Measurements from ENCODE around the gene EID2.

EID2 gene

DNA sequence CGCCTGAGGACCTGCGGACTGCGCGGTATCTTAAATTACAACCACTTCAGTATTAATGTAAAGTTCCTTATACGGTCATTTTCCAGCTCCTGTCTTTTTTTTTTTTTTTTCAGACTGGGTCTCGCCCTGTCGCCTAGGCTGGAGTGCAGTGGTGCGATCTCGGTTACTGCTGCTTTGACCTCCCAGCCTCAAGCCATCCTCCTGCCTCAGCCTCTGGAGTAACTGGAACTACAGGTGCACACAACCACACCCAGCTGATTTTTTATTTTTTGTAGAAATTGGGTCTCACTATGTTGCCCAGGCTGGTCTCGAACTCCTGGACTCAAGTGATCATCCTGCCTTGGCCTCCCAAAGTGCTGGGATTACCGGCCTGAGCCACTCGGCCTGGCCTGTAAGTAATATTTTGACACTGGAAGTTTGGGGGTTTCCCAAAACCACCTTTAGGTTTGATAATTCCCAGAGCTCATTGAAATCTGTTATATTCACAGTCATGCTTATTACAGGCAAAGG is 6.9 kb downstream of the EID2 start:
- DNase-seq, result no peak

GRCh38 chr19:39532233-39533002 is 7.5 kb downstream of the EID2 start, which contains the start of gene EID2B:
Gene EID2B (minus strand): TSS chr19:39532852. CDS start chr19:39532802, 50 bp downstream.
- peak; percentile 31 for DNase-seq

DNA sequence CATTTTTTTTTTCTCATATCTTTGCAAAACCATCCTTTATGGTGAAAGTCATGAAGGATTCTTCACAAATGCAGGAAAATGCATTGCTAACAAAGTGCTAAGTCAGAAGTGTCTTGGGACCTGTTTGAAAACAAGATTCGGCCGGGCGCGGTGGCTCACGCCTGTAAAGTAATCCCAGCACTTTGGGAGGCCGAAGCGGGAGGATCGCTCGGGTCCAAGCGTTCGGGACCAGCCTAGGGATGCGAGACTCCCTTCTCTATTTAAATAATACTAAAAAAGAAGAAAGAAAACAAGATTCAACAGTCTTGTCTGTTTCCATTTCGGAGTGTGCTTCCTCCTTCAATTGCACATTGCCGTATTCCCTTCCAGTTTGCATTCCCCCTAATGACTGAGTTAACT is 8.1 kb downstream of the EID2 start:
- no peak for DNase-seq

- no peak for DNase-seq
Observed at GRCh38 chr19:39525205-39525604, 14.8 kb downstream of the EID2 start.

- no peak for DNase-seq
Observed at GRCh38 chr19:39524495-39524894, 15.5 kb downstream of the EID2 start.

DNA sequence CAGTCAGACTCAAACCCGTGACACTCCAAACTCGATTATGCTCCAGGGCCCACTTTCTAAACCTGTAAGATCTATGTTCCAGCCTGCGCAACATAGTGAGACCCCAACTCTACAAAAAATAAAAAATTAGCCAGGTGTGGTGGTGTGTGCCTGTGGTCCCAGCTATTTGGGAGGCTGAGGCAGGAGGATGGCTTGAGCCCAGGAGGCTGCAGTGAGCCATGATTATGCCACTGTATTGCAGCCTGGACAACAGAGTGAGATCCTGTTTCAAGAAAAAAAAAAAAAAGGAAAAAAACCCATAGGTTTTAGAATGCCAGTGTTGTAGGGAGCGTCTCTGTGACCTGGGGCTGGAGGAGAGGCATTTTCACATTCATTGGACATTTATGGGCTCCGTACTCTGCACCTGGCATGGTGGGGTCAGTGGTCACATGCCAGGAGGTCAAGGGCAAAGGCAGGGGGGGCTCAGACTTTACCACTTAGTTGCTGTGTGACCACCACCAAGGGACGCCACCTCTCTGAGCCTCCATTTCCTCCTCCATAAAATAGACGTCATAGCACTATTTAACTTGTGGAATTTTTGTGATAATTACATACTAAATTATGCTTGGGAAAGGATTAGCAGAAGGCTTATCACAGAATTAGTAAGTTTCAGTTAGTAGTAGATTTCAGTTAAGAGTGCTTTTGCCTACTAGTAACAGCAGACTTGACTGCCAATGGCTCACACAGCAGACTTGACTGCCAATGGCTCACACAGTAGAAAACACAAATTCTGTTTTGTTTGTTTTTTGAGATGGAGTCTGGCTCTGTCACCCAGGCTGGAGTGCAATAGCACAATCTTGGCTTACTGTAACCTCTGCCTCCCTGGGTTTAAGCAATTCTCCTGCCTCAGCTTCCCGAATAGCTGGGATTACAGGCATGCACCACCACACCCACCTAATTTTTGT is 19.1 kb downstream of the EID2 start:
- DNase-seq, result no peak

DNA sequence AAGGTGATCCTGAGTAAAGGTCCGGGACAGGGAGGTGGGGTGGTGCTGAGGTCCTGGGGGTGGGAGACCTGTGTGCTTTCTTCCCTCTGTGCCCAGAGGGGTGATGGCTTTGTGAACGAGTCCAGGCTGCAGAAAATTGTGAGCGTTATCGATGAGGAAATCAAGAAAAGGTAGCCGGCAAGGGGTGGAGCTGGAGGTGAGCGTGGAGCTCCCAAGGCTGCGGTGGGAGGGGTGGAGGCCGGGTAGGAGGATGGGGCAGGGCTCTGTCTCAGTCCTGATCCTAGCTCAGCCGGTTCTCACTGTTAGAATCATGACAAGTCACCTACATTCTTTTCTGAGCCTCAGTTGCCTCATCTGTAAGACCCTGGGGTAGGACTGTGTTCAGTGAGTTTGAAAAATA is 21.0 kb downstream of the EID2 start:
- DNase-seq, result no peak

DNA sequence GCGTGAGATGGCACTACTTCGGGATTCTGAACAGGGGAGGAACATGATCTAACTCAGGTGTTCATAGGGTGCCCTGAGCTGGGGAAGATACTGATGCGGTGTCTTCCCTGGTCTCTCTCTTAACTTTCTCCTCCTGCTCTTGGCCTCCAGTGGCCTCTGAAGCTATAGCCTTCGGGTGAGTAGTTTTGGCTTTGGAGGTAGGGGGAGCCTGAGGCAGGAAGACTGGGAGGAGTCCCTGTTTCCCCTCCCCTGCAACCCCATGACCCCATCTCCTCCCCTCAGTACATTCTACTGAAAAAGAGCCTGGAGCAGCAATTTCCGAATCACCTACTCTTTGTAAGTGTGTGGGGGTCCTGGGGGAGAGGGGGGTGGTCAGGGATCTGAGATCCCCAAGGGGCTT is 21.5 kb downstream of the EID2 start:
- DNase-seq, result no peak

- no peak for DNase-seq
Observed at GRCh38 chr19:39517432-39517831, 22.5 kb downstream of the EID2 start.

DNA sequence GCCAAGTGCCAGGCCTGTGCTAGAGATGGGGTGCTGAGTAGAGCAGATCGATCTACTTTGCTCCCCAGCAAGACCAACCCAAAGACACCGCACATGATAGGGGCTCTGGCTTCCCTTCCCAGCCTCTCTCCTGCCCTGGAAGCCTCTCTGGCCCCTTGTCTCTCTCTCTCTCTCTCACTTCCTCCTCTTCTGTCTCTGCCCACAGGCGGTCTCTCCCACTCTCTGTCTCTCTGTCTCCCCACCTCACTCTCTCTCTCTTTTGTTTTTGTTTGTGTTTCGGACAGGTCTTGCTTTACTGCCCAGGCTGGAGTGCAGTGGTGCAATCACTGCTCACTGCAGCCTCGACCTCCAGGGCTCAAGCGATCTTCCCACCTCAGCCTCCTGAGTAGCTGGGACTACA is 23.7 kb downstream of the EID2 start:
- DNase-seq, result no peak

GRCh38 chr19:39515551-39516191 is 24.3 kb downstream of the EID2 start:
- DNase-seq, result no peak

- no peak for DNase-seq
Observed at GRCh38 chr19:39514840-39515550, 25.0 kb downstream of the EID2 start, which contains the start of gene SELENOV. Gene SELENOV (plus strand): TSS chr19:39515139. CDS start chr19:39515213, 74 bp downstream.

DNA sequence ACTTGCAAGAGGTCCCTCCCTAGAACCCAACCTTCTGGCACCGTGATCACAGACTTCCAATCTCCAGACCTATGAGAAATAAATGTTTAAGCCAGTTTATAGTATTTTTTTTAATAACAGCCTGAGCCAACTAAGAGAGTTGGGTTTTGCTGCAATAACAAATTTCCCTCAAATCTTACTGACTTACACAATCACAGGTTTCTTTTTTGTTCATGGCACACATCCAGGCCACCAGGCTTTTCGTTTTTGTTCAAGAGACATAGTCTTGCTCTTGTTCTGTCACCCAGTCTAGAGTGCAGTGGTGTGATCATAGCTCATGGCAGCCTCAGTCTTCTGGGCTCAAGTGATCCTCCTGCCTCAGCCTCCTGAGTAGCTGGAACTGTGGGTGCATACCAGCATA is 27.0 kb downstream of the EID2 start:
- no peak for DNase-seq

DNA sequence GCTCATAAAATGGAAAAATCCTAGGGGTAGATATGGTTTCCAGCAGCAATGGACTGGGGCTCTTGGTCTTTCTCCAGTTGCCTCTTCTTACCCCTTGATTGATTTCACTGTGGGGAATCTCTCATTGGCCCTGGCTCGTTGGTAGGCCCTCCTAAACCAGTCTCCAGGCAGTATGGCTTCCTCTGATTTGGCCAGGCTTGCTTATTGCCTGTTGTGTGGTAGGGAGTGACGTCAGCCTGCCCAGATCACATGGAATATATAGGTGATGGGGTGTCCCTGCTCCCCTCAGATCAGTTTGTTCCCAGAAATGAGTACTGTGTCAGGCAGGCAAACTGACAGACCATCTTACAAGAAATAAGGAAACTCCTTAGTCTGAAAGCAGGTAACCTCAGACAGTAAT is 30.7 kb downstream of the EID2 start:
- DNase-seq, result no peak

GRCh38 chr19:39508629-39509028 is 31.3 kb downstream of the EID2 start:
- DNase-seq, result no peak

- DNase-seq, result no peak
Observed at GRCh38 chr19:39507715-39508364, 32.1 kb downstream of the EID2 start.

GRCh38 chr19:39506944-39507714 is 32.8 kb downstream of the EID2 start:
- DNase-seq, result no peak

DNA sequence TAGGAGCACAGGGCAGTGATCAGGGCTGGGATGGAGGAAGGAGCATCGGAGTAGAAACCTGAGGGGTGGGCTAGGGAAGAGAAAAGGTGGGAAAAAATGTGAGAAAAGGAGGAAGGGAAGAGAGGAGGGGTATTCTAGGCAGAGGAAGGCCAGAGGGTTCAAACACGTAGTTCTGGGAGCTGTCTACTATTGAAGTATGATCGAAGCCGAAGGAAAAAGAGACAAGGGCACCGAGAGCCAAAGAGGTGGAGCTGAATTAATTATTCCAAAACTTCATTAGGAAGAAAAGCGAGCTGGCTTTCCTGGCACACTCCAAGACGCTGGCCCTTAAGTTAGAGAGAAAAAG is 33.4 kb downstream of the EID2 start:
- no peak for DNase-seq

DNA sequence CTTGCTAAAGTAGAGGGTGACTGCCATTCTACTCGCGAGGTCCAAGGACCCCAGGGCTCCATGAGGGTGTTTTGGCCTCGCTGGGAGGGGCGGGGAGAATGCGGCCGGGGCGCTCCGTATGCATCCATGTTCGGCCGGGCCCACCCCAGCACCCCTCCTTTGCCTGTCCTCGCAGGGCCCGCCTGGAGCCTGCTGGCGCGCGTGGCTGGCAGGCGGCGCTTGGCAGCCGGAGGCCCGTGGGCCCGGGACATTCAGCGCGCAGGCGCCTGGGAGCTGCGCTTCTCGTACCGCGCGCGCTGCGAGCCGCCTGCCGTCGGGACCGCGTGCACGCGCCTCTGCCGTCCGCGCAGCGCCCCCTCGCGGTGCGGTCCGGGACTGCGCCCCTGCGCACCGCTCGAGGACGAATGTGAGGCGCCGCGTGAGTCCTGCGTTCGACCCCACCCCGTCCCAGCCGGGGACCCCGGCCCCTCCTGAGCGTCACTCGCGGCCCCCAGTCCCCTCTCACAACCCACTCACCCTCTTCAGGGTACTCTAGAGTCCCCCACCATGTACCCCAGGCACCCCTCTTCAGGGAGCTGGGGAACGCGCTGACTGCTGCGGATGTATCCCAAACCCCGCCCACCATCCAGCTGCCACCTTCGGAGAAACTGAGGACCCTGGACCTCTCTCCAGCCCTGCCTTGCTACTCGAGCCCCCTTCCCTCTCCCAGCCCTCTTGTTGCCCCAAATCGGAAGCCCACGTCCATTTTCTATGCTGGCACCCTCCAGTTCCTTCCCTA is 37.1 kb downstream of the EID2 start:
- DNase-seq, result no peak

- no peak for DNase-seq
Observed at GRCh38 chr19:39501340-39501739, 38.6 kb downstream of the EID2 start.
